Gastrocnemius medialis (tissue), 4 donors: ENCODE measurements around the gene PRKN.

Experiments
- CTCF ChIP-seq, 5 experiments: fragments of 450-650 bp in 3 of 5; fragments of 200-600 bp in 2 of 5; sonication (generic) in 2 of 5; IDR thresholded peaks in 4 of 5; conservative IDR thresholded peaks in 1 of 5; 1 replicate in 4 of 5; 2 replicates in 1 of 5; pipeline ENCODE4 v1.5.1; 2016 to 2019; ENCODE audit warnings: antibody characterized with exemption in 5 of 5, mild to moderate bottlenecking in 3 of 5, moderate library complexity in 3 of 5
- POLR2A ChIP-seq, 2 donors: fragments of 450-650 bp; IDR thresholded peaks; one replicate each; pipeline ENCODE4 v1.6.1; 2017; ENCODE audit warnings: antibody characterized with exemption in 2 of 2, mild to moderate bottlenecking in 2 of 2, moderate library complexity in 2 of 2

GRCh38 chr6:162576016-162576415 is 151.6 kb downstream of the PRKN start:
- no peak for TF ChIP-seq CTCF (IDR thresholded peaks at IDR 0.05 in 4 of 5, conservative IDR thresholded peaks at IDR 0.05 in 1 of 5)
- TF ChIP-seq POLR2A (IDR thresholded peaks at IDR 0.05): no peak
